ENCODE results near the gene FOXN3. TPM values are rescaled to one million over a fixed set of nuclear protein-coding genes. Genes with fewer than 3 reads are reported as not detected.

The FOXN3 gene
- polyA plus RNA-seq, 2 of the 4 experiments (the other 2 are of a cell fraction), result 6.0 to 6.4 TPM

GRCh38 chr14:89107626-89108025 lies 309.4 kb downstream of the FOXN3 start:
- no peak for TF ChIP-seq HDAC2 (IDR thresholded peaks at IDR 0.05)
- TF ChIP-seq REST (IDR thresholded peaks at IDR 0.05), result no peak
- TF ChIP-seq CTCF (IDR thresholded peaks at IDR 0.05), result no peak
- TF ChIP-seq CEBPB (IDR thresholded peaks at IDR 0.05), result no peak
- no peak for TF ChIP-seq FOSB (CRISPR knock-in tag; IDR thresholded peaks at IDR 0.05)
- no peak for TF ChIP-seq HOXB5 (CRISPR knock-in tag; IDR thresholded peaks at IDR 0.05)
- TF ChIP-seq CHD2 (IDR thresholded peaks at IDR 0.05; ENCODE audit: low read length, partially characterized antibody), result no peak
- TF ChIP-seq HMGXB4 (CRISPR knock-in tag; IDR thresholded peaks at IDR 0.05; ENCODE audit: borderline replicate concordance), result no peak
- no peak for TF ChIP-seq KDM1A (IDR thresholded peaks at IDR 0.05; ENCODE audit: low read depth)
- no peak for TF ChIP-seq HEYL (CRISPR knock-in tag; IDR thresholded peaks at IDR 0.05)
- no peak for TF ChIP-seq MAZ (IDR thresholded peaks at IDR 0.05; ENCODE audit: borderline replicate concordance, low read depth, low read length)
- TF ChIP-seq FOXS1 (CRISPR knock-in tag; IDR thresholded peaks at IDR 0.05), result no peak
- no peak for TF ChIP-seq CBX2 (IDR thresholded peaks at IDR 0.05; ENCODE audit: borderline replicate concordance, low read depth)
- no peak for TF ChIP-seq MYC (IDR thresholded peaks at IDR 0.05; ENCODE audit: borderline replicate concordance, low read length)
- no peak for TF ChIP-seq CBX8 (IDR thresholded peaks at IDR 0.05)
- TF ChIP-seq EHF (CRISPR knock-in tag; IDR thresholded peaks at IDR 0.05), result no peak
- no peak for TF ChIP-seq BCL3 (IDR thresholded peaks at IDR 0.05)
- ChIA-PET CTCF (interaction anchor here (0.7 kb wide), 1 partner anchor 15 kb away, joined by 3 read pairs; no protein-coding TSS in a partner anchor), POLR2A (no interaction called here)

More at GRCh38 chr14:89107626-89108025, 309.4 kb downstream of the FOXN3 start:
- FAIRE-seq (no peak), ATAC-seq (no peak), DNase-seq (ENCODE audit: low read depth in 1 of 2, low spot score in 1 of 2) (no peak)
- Histone ChIP-seq H3K4me1 (no peaks in the 10 kb centered on the region), H3K4me2 (no peak overlapping the region), H3K4me3 (no peak overlapping the region), H3K9me3 (peaks cover 11% of the 10 kb centered on the region; the same call in 1 of the 3 replicates), H3K27ac (no peak overlapping the region)
- WGBS (ENCODE audit: missing lambda C conversion rate), result 33% methylated on average over 5 of the region's 5 CpGs
